Keratinocyte (primary cell): ENCODE measurements around the gene TEDC2. TPM values are rescaled to one million over a fixed set of nuclear protein-coding genes. Genes with fewer than 3 reads are reported as not detected.

Source experiments
- DNase-seq: peaks from one replicate; pipeline ENCODE4 v3.0.0-alpha.2; 2011; ENCODE audit warnings: low read depth, missing footprints, low spot score
- FAIRE-seq: peaks from 2 replicates; lab custom pipeline; 2011; peaks lifted over from hg19 to GRCh38; lab: Jason Lieb, UNC
- H2AFZ ChIP-seq: 2 replicates; pipeline ENCODE4 v1.6.0; 2012; ENCODE audit warnings: low read length, control low read depth, inconsistent platforms; ENCODE audit not compliant: control insufficient read depth
- H3K27ac ChIP-seq: 2 replicates; pipeline ENCODE4 v1.5.1; 2011; ENCODE audit warnings: low read length; ENCODE audit not compliant: control insufficient read depth, insufficient read depth
- H3K27me3 ChIP-seq: 3 replicates; pipeline ENCODE4 v1.6.0; 2011; ENCODE audit warnings: low read length; ENCODE audit not compliant: control insufficient read depth, insufficient read depth; ENCODE audit errors: extremely low read depth
- H3K36me3 ChIP-seq, 2 experiments: 2 replicates in 1 of 2; 3 replicates in 1 of 2; pipeline ENCODE4 v1.5.1; 2011; ENCODE audit warnings: low read length in 2 of 2, mild to moderate bottlenecking in 1 of 2; ENCODE audit not compliant: control insufficient read depth in 2 of 2, insufficient read depth in 2 of 2; ENCODE audit errors: extremely low read depth in 1 of 2
- H3K4me1 ChIP-seq: 3 replicates; pipeline ENCODE4 v1.5.1; 2011; ENCODE audit warnings: low read length; ENCODE audit not compliant: control insufficient read depth, insufficient read depth; ENCODE audit errors: extremely low read depth
- H3K4me2 ChIP-seq: 3 replicates; pipeline ENCODE4 v1.6.0; 2011; ENCODE audit warnings: low read depth, low read length; ENCODE audit not compliant: control insufficient read depth, insufficient read depth; ENCODE audit errors: extremely low read depth
- H3K4me3 ChIP-seq, 3 experiments: fragments of 200-600 bp in 1 of 3; sonication (generic) in 1 of 3; 2 replicates in 2 of 3; 3 replicates in 1 of 3; pipeline ENCODE4 v1.5.1; 2011 to 2016; ENCODE audit warnings: low read length in 3 of 3, mild to moderate bottlenecking in 3 of 3, control low read depth in 2 of 3, inconsistent platforms in 1 of 3, low read depth in 1 of 3, mixed read lengths in 1 of 3, mixed run types in 1 of 3, moderate library complexity in 1 of 3; ENCODE audit not compliant: control insufficient read depth in 2 of 3, insufficient read depth in 2 of 3; ENCODE audit errors: extremely low read depth in 1 of 3
- H3K79me2 ChIP-seq: 2 replicates; pipeline ENCODE4 v1.6.0; 2012; ENCODE audit warnings: low read length; ENCODE audit not compliant: control insufficient read depth, insufficient read depth
- H3K9ac ChIP-seq: 3 replicates; pipeline ENCODE4 v1.6.0; 2011; ENCODE audit warnings: low read length; ENCODE audit not compliant: control insufficient read depth, insufficient read depth; ENCODE audit errors: extremely low read depth
- H3K9me1 ChIP-seq: 3 replicates; pipeline ENCODE4 v1.6.0; 2011; ENCODE audit warnings: low read length; ENCODE audit not compliant: control insufficient read depth, insufficient read depth; ENCODE audit errors: extremely low read depth
- H3K9me3 ChIP-seq: 2 replicates; pipeline ENCODE4 v1.5.1; 2012; ENCODE audit warnings: low read depth, low read length; ENCODE audit not compliant: control insufficient read depth
- H4K20me1 ChIP-seq: 3 replicates; pipeline ENCODE4 v1.6.0; 2011; ENCODE audit warnings: low read length; ENCODE audit not compliant: control insufficient read depth, insufficient read depth; ENCODE audit errors: extremely low read depth
- EZH2 ChIP-seq: IDR thresholded peaks from one replicate; pipeline ENCODE4 v1.6.1; 2012; ENCODE audit warnings: inconsistent platforms, mild to moderate bottlenecking, low read length, moderate library complexity
- dilution Hi-C: fragments of 300-500 bp; cut with MboI; formaldehyde crosslinking; loops from one replicate; pipeline ENCODE4 v1.7.0; 2020; ENCODE audit warnings: low sequenced_read_pairs; ENCODE audit not compliant: extremely low pct_ligation_motif_present
- polyA plus RNA-seq, 5 experiments: library from polyadenylated mRNA; depleted of rRNA in 3 of 5; stranded (reverse) in 3 of 5; stranded (forward) in 1 of 5; unstranded in 1 of 5; fragments of >200 nt; gene quantifications; 1 replicate in 1 of 5; 2 replicates in 3 of 5; 3 replicates in 1 of 5; pipeline versions ENCODE4 v1.2.1 to v1.2.3, GENCODE V29; 2011 to 2012; ENCODE audit warnings: missing spikeins in 2 of 5, low read depth in 1 of 5, low replicate concordance in 1 of 5
- TF ChIP-seq, protein P1 (sequence below), 3 experiments: IDR thresholded peaks in 1 of 3; conservative IDR thresholded peaks in 1 of 3; optimal IDR thresholded peaks in 1 of 3; 2 replicates in 2 of 3; 3 replicates in 1 of 3; pipeline versions ENCODE3 to v1.5.1; 2011; ENCODE audit warnings: low read length in 3 of 3, mild to moderate bottlenecking in 3 of 3, moderate library complexity in 2 of 3, control low read depth in 1 of 3, inconsistent platforms in 1 of 3; ENCODE audit not compliant: insufficient read depth in 2 of 3; ENCODE audit errors: extremely low read depth in 1 of 3

TEDC2 gene
- polyA plus RNA-seq, 1 donor (not counting 4 experiments of a cell fraction or from before 2014, with no cell fraction given): 2.7 TPM

DNA sequence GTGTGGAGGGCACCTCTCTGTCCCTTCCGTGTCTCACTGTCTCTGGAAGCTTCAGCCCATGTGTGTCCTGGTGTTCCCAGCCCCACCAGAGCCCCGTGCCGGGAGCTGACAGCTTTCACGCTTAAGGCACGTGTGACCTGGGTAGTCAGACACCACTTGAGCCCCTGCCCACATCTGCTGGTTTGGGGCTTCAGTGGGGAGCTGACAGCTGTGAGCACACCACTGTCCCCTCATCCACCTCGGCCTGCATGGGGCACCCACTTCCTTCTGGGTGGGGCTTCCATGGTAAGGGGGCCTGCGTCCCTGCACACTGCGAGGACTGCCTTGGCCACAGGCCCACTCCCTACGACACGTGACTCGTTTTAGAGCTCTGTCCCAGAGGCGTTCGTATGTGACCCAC lies 2.6 kb upstream of the TEDC2 start:
- Histone ChIP-seq H3K27ac (no peak overlapping the region), H3K4me2 (no peak overlapping the region), H3K4me1 (peaks cover 10% of the 10 kb centered on the region), H3K27me3 (no peaks in the 10 kb centered on the region), H3K79me2 (no peaks in the 10 kb centered on the region), H3K9me3 (no peaks in the 10 kb centered on the region), H3K4me3 (no peak overlapping the region), H4K20me1 (no peaks in the 10 kb centered on the region), H3K9ac (no peak overlapping the region), H3K36me3 (peaks cover 12 to 30% of the 10 kb centered on the region in 2 experiments), H2AFZ (no peak overlapping the region), H3K9me1 (no peaks in the 10 kb centered on the region)
- dilution Hi-C loops: no loop called here
- FAIRE-seq: no peak
- DNase-seq: no peak
- TF ChIP-seq, protein P1, sequence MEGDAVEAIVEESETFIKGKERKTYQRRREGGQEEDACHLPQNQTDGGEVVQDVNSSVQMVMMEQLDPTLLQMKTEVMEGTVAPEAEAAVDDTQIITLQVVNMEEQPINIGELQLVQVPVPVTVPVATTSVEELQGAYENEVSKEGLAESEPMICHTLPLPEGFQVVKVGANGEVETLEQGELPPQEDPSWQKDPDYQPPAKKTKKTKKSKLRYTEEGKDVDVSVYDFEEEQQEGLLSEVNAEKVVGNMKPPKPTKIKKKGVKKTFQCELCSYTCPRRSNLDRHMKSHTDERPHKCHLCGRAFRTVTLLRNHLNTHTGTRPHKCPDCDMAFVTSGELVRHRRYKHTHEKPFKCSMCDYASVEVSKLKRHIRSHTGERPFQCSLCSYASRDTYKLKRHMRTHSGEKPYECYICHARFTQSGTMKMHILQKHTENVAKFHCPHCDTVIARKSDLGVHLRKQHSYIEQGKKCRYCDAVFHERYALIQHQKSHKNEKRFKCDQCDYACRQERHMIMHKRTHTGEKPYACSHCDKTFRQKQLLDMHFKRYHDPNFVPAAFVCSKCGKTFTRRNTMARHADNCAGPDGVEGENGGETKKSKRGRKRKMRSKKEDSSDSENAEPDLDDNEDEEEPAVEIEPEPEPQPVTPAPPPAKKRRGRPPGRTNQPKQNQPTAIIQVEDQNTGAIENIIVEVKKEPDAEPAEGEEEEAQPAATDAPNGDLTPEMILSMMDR (optimal IDR thresholded peaks at IDR 0.05 in 1 of 3, IDR thresholded peaks at IDR 0.05 in 1 of 3, conservative IDR thresholded peaks at IDR 0.05 in 1 of 3; ENCODE audit: extremely low read depth in 1 of 3, insufficient read depth in 2 of 3, low read length in 3 of 3): no peak
- TF ChIP-seq EZH2: no peak

DNA sequence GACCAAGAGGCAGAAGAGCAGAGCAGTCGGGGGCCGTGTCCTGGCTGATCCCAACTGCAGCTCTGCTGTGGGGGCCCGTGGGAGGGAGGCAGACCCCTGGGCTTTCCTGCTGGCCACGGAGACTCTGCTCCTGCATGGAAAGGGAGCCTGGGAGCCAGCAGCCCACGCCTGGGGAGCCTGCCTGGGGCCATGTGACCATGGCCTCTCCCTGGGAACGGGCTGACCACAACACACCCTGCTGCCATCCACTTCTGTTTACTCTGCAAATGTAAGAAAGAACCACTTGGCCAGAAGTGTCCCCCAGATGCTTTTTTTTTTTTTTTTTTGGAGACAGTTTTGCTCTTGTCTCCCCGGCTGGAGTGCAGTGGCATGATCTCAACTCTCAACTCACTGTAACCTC lies 2.0 kb upstream of the TEDC2 start:
- Histone ChIP-seq H3K9ac (no peak overlapping the region), H2AFZ (no peak overlapping the region), H3K27me3 (no peaks in the 10 kb centered on the region), H3K9me1 (no peaks in the 10 kb centered on the region), H3K4me2 (no peak overlapping the region), H3K27ac (no peak overlapping the region), H3K79me2 (no peaks in the 10 kb centered on the region), H3K36me3 (peaks cover 10 to 24% of the 10 kb centered on the region in 2 experiments), H3K4me3 (no peak overlapping the region), H3K9me3 (no peaks in the 10 kb centered on the region), H3K4me1 (peaks cover 10% of the 10 kb centered on the region), H4K20me1 (no peaks in the 10 kb centered on the region)
- FAIRE-seq (no peak), DNase-seq (no peak)
- dilution Hi-C loops: no loop called here
- TF ChIP-seq, protein P1 (optimal IDR thresholded peaks at IDR 0.05 in 1 of 3, IDR thresholded peaks at IDR 0.05 in 1 of 3, conservative IDR thresholded peaks at IDR 0.05 in 1 of 3; ENCODE audit: extremely low read depth in 1 of 3, insufficient read depth in 2 of 3, low read length in 3 of 3): no peak
- no peak for TF ChIP-seq EZH2
